Nephron progenitor cell (in vitro differentiated cells): ENCODE data around the gene RFLNA.

Experiments
- DNase-seq: peaks from one replicate; pipeline ENCODE4 v3.0.0; 2021
- H3K27ac Mint-ChIP-seq: 2 replicates; pipeline ENCODE4 v1.8.0; 2021; ENCODE audit warnings: mild to moderate bottlenecking, moderate library complexity, mixed read lengths
- H3K27me3 Mint-ChIP-seq: 2 replicates; pipeline ENCODE4 v1.8.0; 2021; ENCODE audit warnings: mild to moderate bottlenecking, low read depth, mixed read lengths; ENCODE audit not compliant: poor library complexity
- H3K36me3 Mint-ChIP-seq: 2 replicates; pipeline ENCODE4 v1.8.0; 2021; ENCODE audit warnings: low read depth, mixed read lengths
- H3K4me1 Mint-ChIP-seq: 2 replicates; pipeline ENCODE4 v1.8.0; 2021; ENCODE audit warnings: mixed read lengths
- H3K4me3 Mint-ChIP-seq: 2 replicates; pipeline ENCODE4 v1.8.0; 2021; ENCODE audit warnings: mild to moderate bottlenecking, moderate library complexity, mixed read lengths
- H3K9me3 Mint-ChIP-seq: 2 replicates; pipeline ENCODE4 v1.8.0; 2021; ENCODE audit warnings: mild to moderate bottlenecking, moderate library complexity, mixed read lengths
- CTCF ChIP-seq: fragments of 200-600 bp; sonication (generic); IDR thresholded peaks from 2 replicates; pipeline ENCODE4 v1.5.0; 2021; ENCODE audit warnings: antibody characterized with exemption

Gene RFLNA

GRCh38 chr12:124363353-124363965, 68.6 kb downstream of the RFLNA start:
- no peaks in the 10 kb centered on the region for H3K9me3 Mint-ChIP-seq
- TF ChIP-seq CTCF, result no peak
- H3K36me3 Mint-ChIP-seq, result no peaks in the 10 kb centered on the region
- H3K27ac Mint-ChIP-seq, result peak overlapping the region; percentile 81
- no peak overlapping the region for H3K4me3 Mint-ChIP-seq
- H3K4me1 Mint-ChIP-seq, result peaks cover 11% of the 10 kb centered on the region
- H3K27me3 Mint-ChIP-seq, result no peaks in the 10 kb centered on the region
- no peak for DNase-seq

- H3K27me3 Mint-ChIP-seq, result no peaks in the 10 kb centered on the region
- DNase-seq, result no peak
- H3K9me3 Mint-ChIP-seq, result no peaks in the 10 kb centered on the region
- H3K36me3 Mint-ChIP-seq, result no peaks in the 10 kb centered on the region
- H3K27ac Mint-ChIP-seq, result no peak overlapping the region
- H3K4me1 Mint-ChIP-seq, result peaks cover 11% of the 10 kb centered on the region
- no peak overlapping the region for H3K4me3 Mint-ChIP-seq
- TF ChIP-seq CTCF, result no peak
Observed at GRCh38 chr12:124364543-124364942, 69.7 kb downstream of the RFLNA start.
